HG03460 (cell line): ENCODE data around the gene RTRAF.

ENCODE experiments used
- ATAC-seq: cut with Tn5 transposase; IDR thresholded peaks from one replicate; pipeline ENCODE4 v1.9.1; 2021; ENCODE audit not compliant: unreplicated experiment

RTRAF gene

DNA sequence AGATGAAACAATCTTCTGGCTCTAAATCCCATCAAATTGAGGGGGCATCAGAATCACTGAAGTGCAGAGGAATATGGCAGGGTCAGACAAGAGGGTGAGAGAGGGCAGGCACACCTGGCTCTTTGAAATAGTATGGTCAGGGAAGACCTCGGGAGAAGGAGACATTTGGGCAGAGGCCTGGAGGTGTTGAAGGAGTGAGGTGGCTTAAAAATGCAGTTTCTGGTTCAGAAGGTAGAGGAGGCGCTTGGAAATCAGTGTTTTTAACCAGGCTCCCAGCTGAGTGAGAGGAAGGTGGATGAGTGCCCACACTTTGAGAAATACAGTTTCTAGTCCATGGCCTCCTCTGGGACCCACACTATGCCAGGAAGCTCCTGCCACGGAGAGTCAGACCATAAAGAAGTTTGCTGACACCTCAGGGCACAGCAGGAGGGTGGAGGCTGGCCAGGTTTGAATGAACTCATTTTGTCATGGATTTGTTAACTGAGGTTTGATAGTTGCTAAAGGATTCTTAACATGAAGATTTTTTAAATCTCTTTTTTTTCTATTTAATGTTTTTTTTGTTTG, 59.4 kb downstream of the RTRAF start:
- ATAC-seq, result no peak

DNA sequence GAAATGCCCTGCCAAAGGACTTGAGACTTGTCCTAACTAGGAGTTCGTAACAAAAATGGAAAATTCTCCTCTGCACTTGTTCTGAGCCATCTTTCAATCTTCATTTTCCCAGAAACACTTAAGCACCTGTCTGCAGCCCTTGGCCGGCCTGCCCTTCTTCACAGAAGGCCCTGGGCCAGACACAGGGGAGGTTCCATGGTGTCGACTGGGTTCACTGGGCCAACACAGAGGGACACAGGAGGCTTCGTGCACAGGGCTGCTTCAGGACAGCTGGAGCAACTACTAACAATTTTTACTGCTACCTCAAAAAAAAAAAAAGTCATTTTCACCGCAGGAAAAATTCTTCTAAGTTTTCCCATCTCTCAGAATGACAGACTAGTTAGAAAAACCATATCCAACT, 59.9 kb downstream of the RTRAF start:
- ATAC-seq, result no peak

DNA sequence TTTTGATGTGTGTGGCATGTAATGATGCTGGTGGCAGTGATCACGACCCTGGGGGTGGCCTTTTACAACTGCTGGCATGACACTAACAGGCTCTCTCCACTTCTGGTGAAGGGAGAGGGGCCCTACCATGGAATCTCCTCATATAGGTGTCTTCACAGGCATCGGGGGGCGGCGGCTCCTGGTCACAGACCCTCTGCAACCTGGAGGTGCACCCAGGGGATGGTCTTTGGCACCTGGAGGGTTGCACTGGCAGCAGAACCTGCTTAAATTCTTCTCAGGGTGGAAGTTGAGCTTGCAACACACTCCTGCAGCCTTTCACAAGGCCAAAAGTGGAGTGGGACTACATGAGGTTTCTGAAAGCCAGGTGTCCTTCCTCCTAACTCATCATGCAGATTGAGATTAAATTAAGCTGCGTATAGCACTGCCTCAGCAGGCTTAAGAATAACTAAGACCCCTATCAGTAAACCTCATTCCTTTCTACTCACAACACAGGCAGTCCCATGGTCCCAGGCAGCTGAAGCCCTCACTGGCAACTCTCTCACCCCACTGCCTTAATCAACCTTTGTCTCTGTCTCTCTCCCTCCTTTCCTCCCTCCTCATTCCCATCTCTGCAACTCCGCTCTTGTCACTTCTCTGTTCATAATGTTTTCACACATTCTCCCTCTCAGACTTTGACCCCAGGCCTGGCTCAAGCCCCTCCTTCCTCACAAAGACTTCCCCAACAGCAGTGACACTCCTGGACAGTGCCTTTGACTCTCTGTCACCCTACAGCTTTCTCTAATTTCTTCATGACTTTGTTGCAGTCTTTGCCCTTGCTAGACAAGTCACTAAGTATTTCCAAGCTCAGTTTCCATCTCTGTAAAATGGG, 60.6 kb downstream of the RTRAF start:
- ATAC-seq, result no peak

DNA sequence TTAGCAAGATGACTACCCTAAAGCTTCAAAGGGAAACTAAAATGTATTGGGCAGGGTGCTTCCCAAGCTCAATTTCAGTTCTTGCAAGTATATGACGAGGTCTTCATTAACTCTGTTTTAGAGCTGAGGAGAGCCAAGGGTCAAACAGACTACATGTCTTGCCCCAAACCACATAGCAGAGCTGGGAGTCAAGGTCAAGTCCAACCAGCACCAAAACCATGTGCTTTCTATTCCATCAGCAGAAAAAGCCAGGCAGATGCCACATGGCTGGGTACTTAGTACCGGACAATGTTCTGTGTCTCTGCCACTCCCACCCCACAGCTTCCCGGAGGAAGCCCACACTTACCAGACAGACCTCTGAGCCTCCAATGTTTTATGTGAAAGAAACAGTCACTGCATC, 61.9 kb downstream of the RTRAF start:
- no peak for ATAC-seq

DNA sequence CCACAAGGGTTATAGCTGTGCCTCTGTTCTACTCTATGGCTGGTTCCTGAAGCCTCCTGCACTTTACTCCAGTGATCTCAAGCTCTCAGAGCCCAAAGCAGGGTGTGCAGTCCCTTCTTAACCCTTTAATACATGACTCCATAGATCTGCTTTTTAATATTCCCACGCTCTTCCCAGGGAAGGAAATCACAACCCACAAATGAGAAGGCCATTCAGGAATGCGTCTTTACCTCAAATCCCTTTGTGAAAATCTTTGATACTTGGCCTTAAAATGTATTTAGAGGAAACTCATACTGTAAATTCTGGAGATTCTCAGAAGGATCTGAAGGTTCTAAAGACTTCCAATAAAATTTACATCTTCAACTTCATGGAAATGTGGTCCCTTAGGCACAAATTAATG, 62.5 kb downstream of the RTRAF start:
- no peak for ATAC-seq

DNA sequence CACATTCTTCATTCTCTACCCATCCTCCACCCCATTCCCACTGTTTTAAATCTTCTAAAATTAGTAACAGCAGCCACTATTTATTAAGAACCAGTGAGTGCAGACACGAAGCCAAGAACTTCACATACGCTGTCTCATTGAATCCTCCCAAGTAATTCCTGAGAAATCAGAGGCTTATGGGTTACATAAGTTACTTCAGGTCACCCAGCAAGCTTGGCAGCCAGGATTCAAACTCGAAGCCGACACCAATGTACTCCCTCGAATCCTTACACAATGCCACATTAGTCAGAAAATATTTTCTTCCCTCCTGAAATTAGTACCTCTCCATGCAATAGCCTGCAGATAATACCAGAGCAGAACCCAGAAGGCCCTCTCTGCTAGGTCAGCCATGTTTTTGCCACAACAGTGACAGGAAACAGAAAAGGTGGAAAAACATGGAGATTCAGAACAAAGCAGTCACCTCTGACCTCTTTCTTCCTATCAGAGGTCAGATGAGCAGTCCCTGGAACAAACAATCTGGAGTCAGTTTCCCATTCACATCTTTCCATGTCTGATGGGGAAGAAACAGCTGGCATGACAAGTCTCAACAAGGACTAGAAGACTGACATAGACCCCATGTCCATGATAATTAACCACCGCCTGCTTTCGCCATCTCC, 63.1 kb downstream of the RTRAF start:
- no peak for ATAC-seq

DNA sequence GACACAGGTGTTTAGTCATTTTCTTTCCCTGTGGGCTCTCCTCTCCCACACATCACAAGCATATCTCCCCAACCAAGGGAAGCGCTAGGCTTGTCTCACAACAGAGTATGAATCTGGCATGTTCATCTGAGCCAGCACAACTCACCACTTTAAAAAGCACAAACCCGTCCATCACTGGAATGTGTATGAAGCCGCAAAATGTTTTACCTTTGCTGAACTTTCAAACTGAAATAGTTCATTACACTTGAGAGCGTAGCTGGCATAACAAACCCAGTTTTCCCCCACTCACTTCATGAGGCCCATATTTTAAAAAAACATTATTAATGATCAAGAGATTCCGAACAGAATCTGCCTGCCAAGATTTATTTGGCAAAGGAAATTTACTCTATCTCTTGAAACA, 63.7 kb downstream of the RTRAF start:
- ATAC-seq, result no peak

DNA sequence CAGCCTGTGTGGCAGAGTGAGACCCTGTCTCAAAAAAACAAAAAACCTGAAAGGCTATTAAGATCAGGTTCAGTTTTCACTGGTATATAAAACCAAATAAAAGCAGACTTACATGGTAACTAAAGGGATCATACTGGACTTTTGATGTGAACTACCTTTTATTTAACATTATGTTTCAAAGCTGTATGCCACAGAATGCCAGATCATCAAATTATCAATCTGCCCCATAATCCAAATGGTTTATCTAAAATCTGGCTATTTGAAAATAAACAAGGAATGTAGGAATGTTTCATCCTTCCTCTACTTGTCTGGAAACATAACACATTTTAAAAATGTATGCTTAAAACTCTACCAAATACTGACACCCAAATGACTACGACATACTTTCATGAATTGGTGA, 65.3 kb downstream of the RTRAF start:
- no peak for ATAC-seq

DNA sequence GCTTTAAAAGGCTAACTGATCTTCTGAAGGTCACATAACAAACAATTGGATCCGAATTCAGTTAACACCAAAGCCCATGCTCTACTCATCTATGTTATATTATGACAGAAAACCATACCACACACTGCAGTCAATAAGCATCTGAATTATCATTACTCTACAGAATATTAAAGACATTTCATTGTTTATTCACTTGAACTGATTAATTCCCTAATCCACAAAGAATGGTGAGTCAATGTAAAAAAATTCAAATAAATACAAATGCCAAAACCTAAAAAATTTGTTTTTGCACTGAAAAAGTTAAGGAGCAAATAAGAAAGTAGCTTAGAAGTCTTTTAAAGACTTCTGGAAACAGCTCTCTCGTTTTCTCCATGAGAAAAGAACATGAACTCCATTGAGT, 65.8 kb downstream of the RTRAF start:
- no peak for ATAC-seq

DNA sequence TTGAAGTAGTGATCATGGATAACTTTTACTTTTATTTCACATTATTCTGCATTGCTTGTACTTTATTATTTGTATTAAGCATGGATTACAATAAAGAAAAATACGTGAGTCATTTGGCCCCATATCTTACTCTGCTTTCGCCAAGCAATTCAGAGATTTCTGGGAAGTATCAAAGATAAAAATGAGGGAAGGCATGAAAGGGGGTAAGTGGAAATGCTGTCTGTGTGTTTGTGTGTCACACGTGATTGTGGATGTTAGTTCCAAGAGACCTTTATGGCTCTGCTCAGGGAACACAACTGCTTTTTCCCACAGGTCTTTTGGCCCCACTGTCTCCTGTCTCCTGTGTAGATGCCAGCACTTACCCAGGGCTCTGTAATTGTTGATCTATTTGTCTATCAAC, 69.0 kb downstream of the RTRAF start:
- no peak for ATAC-seq

DNA sequence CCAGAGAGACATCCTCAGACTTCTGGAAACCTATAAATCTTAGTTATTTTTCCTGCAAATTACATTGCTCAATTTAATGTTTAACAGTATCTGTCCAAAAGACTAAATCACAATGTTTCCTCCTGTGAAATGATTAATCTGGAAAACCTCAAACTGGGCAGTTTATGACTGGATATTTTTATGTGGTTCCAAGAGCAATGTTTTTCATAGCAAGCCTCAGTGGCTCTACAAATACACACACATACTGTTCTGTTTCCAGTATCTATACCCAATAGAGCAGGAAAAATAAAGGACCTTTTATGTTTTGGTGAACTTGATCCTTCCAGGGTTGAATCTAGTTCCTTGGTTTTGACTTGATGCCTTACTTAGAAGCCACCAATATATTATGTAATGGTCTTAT, 70.3 kb downstream of the RTRAF start:
- ATAC-seq, result no peak

DNA sequence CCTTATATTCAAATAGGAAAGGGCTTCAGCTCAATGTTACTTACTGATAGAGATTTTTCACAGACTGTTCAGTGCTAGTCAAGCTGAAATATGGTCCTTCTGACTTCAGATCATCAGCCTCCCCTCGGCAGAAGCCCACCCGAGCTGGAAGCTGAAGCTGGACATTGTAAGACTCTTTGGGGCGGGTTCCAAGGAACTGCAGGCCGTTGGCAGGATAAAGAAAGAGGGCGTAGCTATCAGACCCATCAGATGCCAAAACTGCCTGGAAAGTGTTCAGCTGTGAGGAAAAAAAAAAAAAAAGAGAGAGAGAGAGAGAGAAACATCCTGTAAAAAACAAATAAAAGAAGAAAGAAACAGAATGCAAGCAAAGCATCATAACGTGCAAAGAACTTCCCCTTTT, 70.7 kb downstream of the RTRAF start:
- no peak for ATAC-seq
